H1 (cell line): ENCODE data around the gene LRRC17. TPM values are rescaled to one million over a fixed set of nuclear protein-coding genes. Genes with fewer than 3 reads are reported as not detected.

Source experiments
- CBX5 ChIP-seq: fragments of 300-800, 300-1000 bp; sonication (generic); IDR thresholded peaks from 2 replicates; pipeline ENCODE4 v1.7.1; 2016; ENCODE audit warnings: antibody characterized with exemption, low read length, low read depth
- PHF8 ChIP-seq: fragments of 200-600 bp; sonication (generic); conservative IDR thresholded peaks from 2 replicates; pipeline ENCODE4 v1.7.1; 2012; ENCODE audit warnings: low read depth, mild to moderate bottlenecking, inconsistent platforms, low read length, moderate library complexity
- RBBP5 ChIP-seq: IDR thresholded peaks from 2 replicates; pipeline ENCODE4 v1.7.1; 2012; ENCODE audit warnings: low read depth, mild to moderate bottlenecking, inconsistent platforms, low read length, moderate library complexity, borderline replicate concordance
- polyA plus RNA-seq, 7 experiments: library from polyadenylated mRNA; depleted of rRNA in 3 of 7; stranded (reverse) in 5 of 7; unstranded in 2 of 7; fragments of >200 nt in 5 of 7; fragments of 200-250 nt in 2 of 7; gene quantifications; 1 replicate in 5 of 7; 2 replicates in 1 of 7; 4 replicates in 1 of 7; pipeline versions ENCODE4 v1.2.1 to v1.2.3, GENCODE V29; 2011 to 2013; ENCODE audit warnings: missing spikeins in 2 of 7, mixed read lengths in 2 of 7
- total RNA-seq: library from RNA; stranded (reverse); fragmentation: NEBNext Ultra II Directional; extraction: Animal tissue kit (Norgen Biotek cat#: 25700); gene quantifications from 2 replicates; pipeline ENCODE4 v1.2.1, GENCODE V29; 2021

LRRC17 gene
- total and polyA plus RNA-seq, 2 of the 8 experiments (the other 6 are each of a cell fraction or from before 2014, with no cell fraction given) = 3.0 TPM

DNA sequence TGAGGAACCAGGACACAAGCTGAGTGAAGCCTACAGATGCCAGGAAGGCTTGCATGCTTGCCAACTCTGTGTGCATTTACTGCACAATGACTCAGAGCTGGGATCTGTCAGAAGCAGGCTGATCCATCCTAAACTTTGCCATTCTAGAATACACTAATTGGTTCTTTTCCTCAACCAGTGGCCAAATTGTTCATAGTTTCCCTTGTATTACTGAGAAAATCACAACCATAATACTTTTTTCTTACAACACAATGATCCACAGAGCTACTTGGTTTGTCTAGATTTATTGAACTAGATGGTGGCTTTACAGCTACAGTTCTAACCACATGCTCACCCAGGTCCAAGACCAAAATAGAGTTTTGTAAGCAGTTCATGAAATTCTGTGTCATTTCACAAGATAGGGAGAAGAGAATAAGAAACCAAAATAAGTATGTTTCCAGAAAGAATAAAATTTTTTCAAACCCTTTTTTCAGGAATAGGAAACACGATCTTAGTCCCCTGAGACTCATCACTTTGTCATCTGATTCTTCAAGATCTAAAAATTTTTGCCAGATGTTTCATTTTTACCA is 21.0 kb upstream of the LRRC17 start (continued):
- TF ChIP-seq PHF8 (no peak), CBX5 (no peak), RBBP5 (no peak)
